GM20000 (cell line): ENCODE data around the gene PPP1R37.

ENCODE experiments used
- DNase-seq: peaks from one replicate; pipeline ENCODE4 v3.0.0; 2012; ENCODE audit warnings: low spot score
- TF ChIP-seq, protein P1 (sequence below): IDR thresholded peaks from 2 replicates; pipeline ENCODE4 v1.5.1; 2012; ENCODE audit warnings: mild to moderate bottlenecking, control low read depth; ENCODE audit errors: extremely low read depth, missing control alignments

The PPP1R37 gene

DNA sequence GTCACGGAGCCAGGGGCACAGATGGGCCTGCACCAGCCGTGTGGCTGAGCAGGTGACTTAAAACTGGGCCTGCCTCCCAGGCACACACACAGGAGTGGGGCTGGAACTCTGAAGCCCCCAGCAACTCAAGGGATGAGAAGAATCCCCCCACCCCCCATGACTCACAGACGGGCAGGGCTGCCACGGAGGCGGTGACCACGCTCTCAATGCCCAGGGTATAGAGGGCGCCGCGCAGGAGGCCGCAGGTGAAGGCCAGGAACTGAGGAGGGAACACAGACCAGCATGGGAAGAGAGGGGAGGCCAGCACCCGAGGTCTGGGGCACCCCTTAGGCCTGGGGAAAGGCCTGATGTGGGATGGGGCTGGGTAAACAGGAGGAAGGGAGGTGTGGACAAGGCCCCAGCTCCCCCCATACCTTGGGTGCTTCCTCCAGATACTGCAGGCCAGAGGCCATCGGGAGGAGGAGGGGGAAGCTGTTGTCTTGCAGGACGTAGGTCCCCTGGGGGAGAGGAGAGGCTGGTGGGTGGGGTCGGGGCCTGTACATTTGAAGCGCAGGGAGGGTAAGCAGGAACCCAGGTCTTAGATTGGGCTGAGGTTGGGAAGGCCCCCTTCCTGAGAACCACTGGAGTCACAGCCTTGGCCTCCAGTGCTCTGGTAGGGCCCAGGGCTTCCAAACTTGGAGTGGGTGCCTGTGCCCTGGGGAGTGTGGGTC, 70.9 kb downstream of the PPP1R37 start:
- no peak for DNase-seq
- TF ChIP-seq, protein P1, sequence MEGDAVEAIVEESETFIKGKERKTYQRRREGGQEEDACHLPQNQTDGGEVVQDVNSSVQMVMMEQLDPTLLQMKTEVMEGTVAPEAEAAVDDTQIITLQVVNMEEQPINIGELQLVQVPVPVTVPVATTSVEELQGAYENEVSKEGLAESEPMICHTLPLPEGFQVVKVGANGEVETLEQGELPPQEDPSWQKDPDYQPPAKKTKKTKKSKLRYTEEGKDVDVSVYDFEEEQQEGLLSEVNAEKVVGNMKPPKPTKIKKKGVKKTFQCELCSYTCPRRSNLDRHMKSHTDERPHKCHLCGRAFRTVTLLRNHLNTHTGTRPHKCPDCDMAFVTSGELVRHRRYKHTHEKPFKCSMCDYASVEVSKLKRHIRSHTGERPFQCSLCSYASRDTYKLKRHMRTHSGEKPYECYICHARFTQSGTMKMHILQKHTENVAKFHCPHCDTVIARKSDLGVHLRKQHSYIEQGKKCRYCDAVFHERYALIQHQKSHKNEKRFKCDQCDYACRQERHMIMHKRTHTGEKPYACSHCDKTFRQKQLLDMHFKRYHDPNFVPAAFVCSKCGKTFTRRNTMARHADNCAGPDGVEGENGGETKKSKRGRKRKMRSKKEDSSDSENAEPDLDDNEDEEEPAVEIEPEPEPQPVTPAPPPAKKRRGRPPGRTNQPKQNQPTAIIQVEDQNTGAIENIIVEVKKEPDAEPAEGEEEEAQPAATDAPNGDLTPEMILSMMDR: no peak

DNA sequence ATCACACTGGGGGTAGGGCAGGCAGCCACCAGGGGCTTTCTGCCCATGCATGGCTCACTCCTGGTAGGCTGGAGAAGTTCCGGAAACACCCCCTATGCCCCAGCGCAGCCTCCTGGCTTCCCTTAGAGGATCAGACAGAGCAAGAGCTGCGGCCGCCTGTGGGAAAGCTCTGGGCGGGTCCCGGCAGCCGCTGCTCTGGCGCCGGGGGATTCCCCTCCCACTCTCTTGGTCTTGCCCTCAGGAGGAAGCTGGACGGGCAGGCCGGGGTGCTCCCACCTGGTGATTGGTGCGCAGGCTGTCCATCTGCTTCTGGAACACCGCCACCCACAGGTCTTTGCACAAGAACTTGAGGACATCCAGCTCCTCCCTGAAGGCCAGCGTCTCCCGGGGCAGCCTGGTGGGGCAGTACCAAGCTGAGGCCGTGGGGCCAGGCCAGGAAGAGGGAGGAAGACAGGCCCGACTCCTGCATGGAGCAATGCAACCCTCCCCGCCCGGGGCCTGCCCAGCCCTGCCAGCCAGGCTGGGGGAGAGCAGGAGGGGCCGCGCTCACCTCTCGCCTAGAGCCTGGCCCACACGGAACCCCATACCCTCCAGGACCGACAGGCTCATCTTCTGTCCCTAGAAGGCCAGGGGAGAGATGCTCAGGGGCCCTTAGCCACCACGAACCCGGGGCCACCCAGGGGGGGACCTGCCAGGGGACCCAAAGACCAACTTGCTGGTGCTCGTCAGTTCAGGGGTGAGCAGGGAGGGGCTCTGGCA, 71.8 kb downstream of the PPP1R37 start:
- peak; percentile 88 for DNase-seq
- TF ChIP-seq, protein P1: peak; percentile 19

GRCh38 chr19:45166723-45167252, 73.8 kb downstream of the PPP1R37 start:
- TF ChIP-seq, protein P1: no peak
- no peak for DNase-seq

GRCh38 chr19:45168767-45169351, 75.9 kb downstream of the PPP1R37 start:
- no peak for DNase-seq
- TF ChIP-seq, protein P1: no peak

DNA sequence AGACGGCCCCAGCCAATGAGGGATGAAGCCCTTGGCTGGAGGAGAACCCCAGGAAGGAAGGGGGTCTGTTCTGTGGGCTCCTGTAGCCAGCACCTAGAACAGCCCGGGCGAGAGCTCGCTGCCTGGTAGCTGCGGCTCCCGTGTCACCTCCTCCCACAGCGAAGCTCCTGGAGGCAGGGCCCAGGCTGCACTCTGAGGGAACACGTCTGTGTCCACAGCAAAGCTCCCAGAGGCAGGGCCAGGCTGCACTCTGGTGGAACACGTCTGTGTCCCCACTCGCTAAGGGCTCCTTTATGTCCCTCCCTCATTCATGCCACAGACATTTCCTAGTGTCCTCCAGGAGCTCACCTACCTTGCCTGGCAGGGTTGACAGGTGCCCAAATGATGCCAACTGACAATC, 76.6 kb downstream of the PPP1R37 start:
- TF ChIP-seq, protein P1: no peak
- no peak for DNase-seq

DNA sequence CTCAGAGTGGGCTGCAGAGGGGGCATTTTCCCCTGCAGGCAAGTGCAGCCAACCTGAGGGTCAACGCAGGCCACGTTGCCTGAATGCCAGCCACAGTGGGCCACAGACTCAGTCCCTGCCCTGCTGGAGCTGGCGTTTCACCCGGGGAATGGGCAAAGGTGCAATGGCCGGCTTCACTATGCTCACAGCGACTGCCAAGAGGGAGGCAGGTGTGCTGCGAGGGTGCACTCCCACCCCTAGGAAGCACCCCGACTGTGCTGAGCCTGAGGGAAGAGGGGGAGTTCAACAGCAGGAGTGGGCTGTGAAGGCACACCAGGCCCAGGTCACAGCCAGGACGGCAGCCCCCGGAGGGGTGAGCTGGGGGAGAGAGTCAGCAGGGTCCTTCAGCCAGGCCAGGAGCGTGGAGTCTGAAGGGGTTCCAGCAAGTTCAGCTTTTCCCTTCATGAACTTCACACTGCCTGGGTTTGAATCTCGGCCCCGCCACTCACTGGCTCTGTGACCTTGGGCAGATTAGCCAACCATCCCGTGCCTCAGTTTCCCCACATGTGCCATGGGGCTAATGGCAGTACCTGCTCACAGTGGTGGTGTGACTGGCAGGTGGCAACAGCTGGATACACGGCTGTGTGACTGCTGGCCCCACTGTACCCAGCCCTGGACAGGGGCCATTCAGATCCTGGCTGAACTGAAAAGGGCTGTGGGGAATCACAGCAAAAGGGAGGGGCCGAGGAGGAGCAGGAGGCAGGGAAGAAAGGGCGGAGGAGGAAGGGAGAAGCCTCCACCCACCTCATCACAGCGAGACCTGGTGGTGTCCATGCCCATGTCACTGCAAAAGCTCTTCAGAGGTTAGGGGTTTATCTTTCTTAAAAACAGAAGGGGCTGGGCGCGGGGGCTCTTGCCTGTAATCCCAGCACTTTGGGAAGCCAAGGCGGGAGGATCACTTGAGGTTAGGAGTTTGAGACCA, 77.4 kb downstream of the PPP1R37 start:
- DNase-seq: no peak
- TF ChIP-seq, protein P1: no peak
